Cardiac fibroblast (primary cell): ENCODE data around the gene PPP6R2.
A peak's percentile ranks its signal among the peaks of the same experiment; 100 is the strongest.

Source experiments
- DNase-seq, 2 donors: peaks; one replicate each; pipeline versions ENCODE4 v3.0.0 to v3.0.0-alpha.2; 2010; ENCODE audit warnings: low read depth in 2 of 2
- H3K4me3 ChIP-seq, 2 donors: replicated peaks in 1 of 2; 1 replicate in 1 of 2; 2 replicates in 1 of 2; pipeline ENCODE4 v1.5.1; 2011; ENCODE audit warnings: low read depth in 2 of 2, low read length in 2 of 2, mild to moderate bottlenecking in 2 of 2, moderate library complexity in 1 of 2
- CTCF ChIP-seq: IDR thresholded peaks from one replicate; pipeline ENCODE4 v1.5.1; 2011; ENCODE audit warnings: low read depth, mild to moderate bottlenecking, low read length, inconsistent platforms

PPP6R2 gene

DNA sequence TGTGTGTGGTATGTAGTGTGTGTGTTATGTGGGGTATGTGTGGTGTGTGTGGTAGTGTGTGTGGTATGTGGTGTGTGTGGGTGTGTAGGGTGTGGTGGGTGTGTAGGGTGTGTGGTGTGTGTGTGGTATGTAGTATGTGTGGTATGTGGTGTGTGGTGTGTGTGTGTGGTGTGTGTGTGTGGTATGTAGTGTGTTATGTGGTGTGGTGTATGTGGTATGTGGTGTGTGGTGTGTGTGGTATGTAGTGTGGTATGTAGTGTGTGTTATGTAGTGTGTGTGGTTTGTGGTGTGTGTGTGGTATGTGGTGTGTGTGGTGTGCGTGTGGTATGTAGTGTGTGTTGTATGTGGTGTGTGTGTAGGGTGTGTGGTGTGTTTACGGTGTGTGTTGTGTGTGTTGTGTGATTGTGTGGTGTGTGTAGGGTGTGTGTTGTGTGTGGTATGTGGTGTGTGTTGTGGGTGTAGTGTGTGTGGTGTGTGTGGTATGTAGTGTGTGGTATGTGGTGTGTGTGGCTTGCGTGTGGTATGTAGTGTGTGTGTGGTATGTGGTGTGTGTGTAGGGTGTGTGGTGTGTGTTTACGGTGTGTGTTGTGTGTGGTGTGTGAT lies 4.2 kb upstream of the PPP6R2 start:
- no peak overlapping the region for H3K4me3 ChIP-seq
- DNase-seq = no peak
- TF ChIP-seq CTCF = no peak

- H3K4me3 ChIP-seq = no peak overlapping the region
- no peak for DNase-seq
- TF ChIP-seq CTCF = no peak
Measured at GRCh38 chr22:50339945-50340879, 2.9 kb upstream of the PPP6R2 start.

- peak overlapping the region; percentile 50 to 68 for H3K4me3 ChIP-seq
- TF ChIP-seq CTCF = peak; percentile 97
- DNase-seq = peak; percentile 87 to 89
Measured at GRCh38 chr22:50341977-50342650, 1.0 kb upstream of the PPP6R2 start.

GRCh38 chr22:50343541-50343935 lies 411 bp downstream of the PPP6R2 start:
- no peak for TF ChIP-seq CTCF
- H3K4me3 ChIP-seq = peak overlapping the region; percentile 60 to 68
- DNase-seq = no peak

DNA sequence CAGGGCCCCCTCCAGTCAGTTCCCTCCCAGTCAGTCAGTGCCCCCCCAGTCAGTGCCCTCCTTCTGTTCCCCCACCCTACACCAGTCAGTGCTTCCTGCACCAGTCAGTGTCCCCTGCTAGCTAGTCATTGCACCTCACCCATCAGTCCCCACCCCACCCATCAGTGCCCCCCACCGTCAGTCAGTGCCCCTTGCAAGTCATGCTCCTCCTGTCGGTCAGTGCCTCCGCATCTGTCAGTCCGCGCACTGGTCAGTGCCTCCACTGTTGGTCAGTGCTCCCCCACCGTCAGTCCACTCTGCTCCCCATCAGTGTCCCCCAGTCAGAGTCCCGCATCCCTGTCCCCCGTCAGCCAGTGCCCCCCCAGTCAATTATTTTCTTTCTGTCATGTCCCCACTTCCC lies 3.3 kb downstream of the PPP6R2 start:
- no peak for TF ChIP-seq CTCF
- H3K4me3 ChIP-seq = no peak overlapping the region
- no peak for DNase-seq

DNA sequence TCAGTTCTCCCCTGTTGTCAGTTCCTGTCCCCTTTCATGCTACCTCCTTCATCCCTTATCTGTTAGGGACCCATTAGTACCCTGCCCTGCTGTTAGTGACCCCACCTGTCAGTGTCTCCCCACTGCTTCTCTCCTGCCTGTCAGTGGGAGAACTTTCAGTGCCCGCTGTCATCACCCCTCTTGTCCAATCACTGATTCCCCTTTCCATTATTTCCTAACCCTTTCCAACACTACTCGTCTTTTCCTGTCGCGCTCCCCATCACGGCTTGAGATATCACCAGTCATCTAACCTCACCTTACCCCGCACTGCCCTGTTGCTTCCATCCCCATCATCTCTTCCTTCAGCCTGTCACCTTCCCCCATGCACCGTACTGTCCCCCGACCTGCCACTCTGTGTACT lies 4.0 kb downstream of the PPP6R2 start:
- DNase-seq = no peak
- no peak for TF ChIP-seq CTCF
- H3K4me3 ChIP-seq = no peak overlapping the region
